Choroid plexus epithelial cell (primary cell): Measurements from ENCODE around the gene RIPOR3.
A peak's percentile ranks its signal among the peaks of the same experiment; 100 is the strongest.
"Not testable (repeated sequence)": the region's sequence is repeated elsewhere in the genome, so short reads cannot be mapped to it uniquely, and the experiment has no call there.

Experiments used
- DNase-seq: peaks from one replicate; pipeline ENCODE4 v3.0.0-alpha.2; 2010; ENCODE audit warnings: low read depth
- H3K4me3 ChIP-seq: 2 replicates; pipeline ENCODE4 v1.5.1; 2011; ENCODE audit warnings: low read depth, mild to moderate bottlenecking, control low read depth, low read length, moderate library complexity
- CTCF ChIP-seq: conservative IDR thresholded peaks from 2 replicates; pipeline ENCODE4 v1.5.1; 2011; ENCODE audit warnings: low read depth, mild to moderate bottlenecking, control low read depth, inconsistent platforms, low read length, moderate library complexity

The RIPOR3 gene

DNA sequence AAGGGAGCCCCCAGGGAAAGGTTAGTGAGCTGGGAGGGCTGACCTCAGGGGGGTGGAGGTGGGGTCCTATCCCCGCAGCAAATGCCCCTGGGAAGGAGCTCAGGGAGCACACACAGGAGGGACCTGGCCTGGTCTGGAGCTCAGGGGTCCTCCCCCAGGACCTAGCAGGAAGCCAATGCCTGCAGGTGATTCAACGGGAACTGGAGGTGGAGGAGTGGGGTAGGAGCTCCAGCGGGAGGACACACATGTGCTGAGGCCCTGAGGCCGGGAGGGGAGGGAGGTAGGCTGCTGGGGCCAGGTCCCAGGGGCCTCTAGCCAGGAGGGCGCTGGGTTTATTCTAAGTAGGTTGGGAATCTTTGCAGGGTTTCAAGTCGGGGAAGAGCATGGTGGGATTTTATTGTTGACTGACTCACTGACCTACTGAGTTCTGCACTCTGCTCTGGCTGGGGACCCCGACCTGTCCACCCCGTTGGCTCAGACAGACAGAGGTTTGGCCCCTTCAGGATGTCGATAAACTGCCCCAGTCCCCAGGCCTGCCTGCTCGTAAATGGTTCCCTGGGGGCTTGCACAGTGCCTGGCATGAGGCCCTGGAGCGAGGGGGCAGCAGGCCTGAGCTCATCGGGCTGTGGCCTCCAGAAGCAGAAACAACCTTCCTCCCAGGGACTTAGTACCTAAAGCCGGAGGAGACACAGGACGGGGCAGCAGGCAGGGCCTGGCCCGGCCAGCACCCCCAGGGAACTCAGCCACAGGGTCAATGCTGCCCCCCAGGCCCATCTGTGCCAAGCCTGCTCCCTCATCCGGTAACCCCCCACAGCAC is 62.3 kb downstream of the RIPOR3 start:
- no peak for TF ChIP-seq CTCF
- H3K4me3 ChIP-seq: no peak overlapping the region
- DNase-seq: no peak

DNA sequence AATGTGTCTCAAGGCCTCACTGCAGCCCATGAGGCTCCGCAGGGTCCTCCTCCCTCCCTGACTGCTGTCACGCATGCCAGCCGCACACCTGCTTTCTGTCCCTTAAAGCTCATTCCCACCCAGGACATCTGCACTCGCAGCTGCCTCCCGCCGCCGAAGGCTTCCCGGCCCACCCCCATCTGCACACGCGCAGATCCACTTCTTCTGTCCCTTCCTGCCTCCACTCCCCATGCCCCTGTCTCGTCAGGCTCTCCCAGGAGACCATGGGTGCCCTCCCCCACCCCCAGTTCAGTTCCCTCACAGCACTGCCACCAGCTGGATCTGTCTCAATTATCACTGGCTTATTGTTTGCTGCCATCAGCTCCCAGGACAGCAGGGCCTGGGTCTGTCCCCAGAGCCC is 63.0 kb downstream of the RIPOR3 start:
- no peak for DNase-seq
- no peak for TF ChIP-seq CTCF
- no peak overlapping the region for H3K4me3 ChIP-seq

- TF ChIP-seq CTCF: no peak
- no peak overlapping the region for H3K4me3 ChIP-seq
- no peak for DNase-seq
These were observed 63.6 kb downstream of the RIPOR3 start for GRCh38 chr20:50627747-50628146.

GRCh38 chr20:50625986-50626677 is 65.2 kb downstream of the RIPOR3 start:
- peak; percentile 81 for TF ChIP-seq CTCF
- peak; percentile 66 for DNase-seq
- no peak overlapping the region for H3K4me3 ChIP-seq

GRCh38 chr20:50624351-50625016 is 66.9 kb downstream of the RIPOR3 start:
- H3K4me3 ChIP-seq: no peak overlapping the region
- DNase-seq: no peak
- TF ChIP-seq CTCF: no peak

DNA sequence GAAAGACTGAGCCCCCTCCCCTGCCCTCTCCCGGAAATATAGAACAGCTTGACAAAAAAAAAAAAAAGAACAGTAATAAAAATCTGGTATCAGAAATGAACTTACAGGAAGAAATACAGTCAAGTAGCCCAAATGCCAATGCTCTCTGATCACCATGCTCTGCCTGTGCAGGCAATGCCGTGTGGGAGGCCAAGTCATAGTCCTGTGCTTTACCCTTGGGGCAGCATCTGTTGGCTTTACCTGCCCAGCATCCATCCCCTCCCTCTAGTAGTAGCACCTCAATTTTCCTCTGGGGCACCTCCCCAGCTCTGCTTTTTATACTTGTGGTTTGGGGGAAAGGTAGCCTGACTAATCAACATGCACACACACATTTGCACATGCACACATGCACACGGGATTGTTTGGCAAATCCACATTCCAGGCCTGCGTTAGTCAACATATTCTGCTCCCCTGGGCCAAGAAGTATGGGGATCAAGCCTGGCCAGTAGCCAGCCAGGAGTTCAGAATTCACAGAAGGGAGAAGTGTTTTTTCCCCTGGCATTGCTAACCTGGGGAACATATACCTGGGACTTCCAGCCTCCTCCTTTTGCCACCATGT is 70.2 kb downstream of the RIPOR3 start:
- no peak for TF ChIP-seq CTCF
- H3K4me3 ChIP-seq: no peak overlapping the region
- no peak for DNase-seq

DNA sequence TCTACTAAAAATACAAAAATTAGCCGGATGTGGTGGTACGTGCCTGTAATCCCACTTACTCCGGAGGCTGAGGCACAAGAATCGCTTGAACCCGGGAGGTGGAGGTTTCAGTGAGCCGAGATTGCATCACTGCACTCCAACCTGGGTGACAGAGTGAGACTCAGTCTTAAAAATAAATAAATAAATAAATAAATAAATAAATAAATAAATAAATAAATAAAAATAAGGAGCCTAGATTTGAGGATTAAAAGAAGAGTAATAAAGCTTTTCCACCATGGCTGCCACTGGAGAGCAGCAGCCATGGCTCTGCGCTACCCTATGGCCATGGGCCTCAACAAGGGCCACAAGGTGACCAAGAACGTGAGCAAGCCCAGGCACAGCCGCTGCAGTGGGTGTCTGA is 70.9 kb downstream of the RIPOR3 start:
- DNase-seq, H3K4me3 ChIP-seq: not testable (repeated sequence)
